Brain microvascular endothelial cell (primary cell): ENCODE data around the gene PANK1.

Experiments used
- DNase-seq: peaks from one replicate; pipeline ENCODE4 v3.0.0-alpha.2; 2020
- H3K27ac ChIP-seq: fragments of 250-450 bp; sonication (Bioruptor Pico); 2 replicates; pipeline ENCODE4 v1.5.1; 2020; ENCODE audit warnings: mild to moderate bottlenecking, moderate library complexity
- H3K27me3 ChIP-seq: fragments of 250-450 bp; sonication (Bioruptor Pico); replicated peaks from 2 replicates; pipeline ENCODE4 v1.5.1; 2020; ENCODE audit warnings: mild to moderate bottlenecking
- H3K36me3 ChIP-seq: fragments of 250-450 bp; sonication (Bioruptor Pico); replicated peaks from 2 replicates; pipeline ENCODE4 v1.5.1; 2020; ENCODE audit warnings: mild to moderate bottlenecking
- H3K4me3 ChIP-seq: 2 replicates; pipeline ENCODE4 v1.5.1; 2011; ENCODE audit warnings: low read depth, mild to moderate bottlenecking, control low read depth, low read length, moderate library complexity
- CTCF ChIP-seq: IDR thresholded peaks from 2 replicates; pipeline ENCODE4 v1.5.1; 2011; ENCODE audit warnings: low read depth, mild to moderate bottlenecking, moderate library complexity, low read length, control low read depth, inconsistent platforms; ENCODE audit errors: missing control alignments
- in situ Hi-C: cut with HindIII; loops from 2 replicates; pipeline ENCODE4 v1.10.0; 2017; ENCODE audit warnings: low sequenced_read_pairs, low pct_ligation_motif_present

The PANK1 gene

DNA sequence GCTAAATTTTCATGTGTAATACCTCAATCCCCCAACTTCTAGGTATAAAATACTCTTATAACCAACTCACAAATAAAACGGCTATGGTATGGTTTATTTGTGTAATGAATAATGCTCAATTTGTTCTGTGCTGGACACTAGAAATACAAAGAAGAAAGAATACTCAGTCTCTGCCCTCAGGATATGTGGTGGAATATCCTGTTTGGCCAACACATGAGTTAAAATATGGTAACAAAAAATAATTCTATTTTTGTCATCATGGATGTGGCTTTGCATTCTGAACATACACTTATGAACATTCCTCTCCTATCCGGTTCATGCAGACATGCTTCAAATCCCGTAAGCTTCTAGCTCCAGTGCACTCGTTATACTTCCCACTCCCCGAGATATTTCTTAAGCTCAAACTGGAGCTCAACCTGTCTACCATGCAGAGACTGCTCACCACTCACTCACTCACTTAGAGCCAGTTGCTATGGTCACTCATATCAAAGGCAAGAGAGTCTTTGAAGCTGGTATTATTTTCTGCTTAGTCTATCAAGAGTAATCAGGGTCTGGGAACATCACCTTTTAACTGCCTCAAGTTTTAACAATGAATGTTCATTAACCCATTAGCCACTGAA, 55.8 kb downstream of the PANK1 start:
- peak; percentile 9 for DNase-seq
- H3K36me3 ChIP-seq: no peaks in the 10 kb centered on the region
- H3K27me3 ChIP-seq: no peaks in the 10 kb centered on the region
- in situ Hi-C loops: no loop called here
- H3K27ac ChIP-seq: no peak overlapping the region
- no peak for TF ChIP-seq CTCF
- no peak overlapping the region for H3K4me3 ChIP-seq

DNA sequence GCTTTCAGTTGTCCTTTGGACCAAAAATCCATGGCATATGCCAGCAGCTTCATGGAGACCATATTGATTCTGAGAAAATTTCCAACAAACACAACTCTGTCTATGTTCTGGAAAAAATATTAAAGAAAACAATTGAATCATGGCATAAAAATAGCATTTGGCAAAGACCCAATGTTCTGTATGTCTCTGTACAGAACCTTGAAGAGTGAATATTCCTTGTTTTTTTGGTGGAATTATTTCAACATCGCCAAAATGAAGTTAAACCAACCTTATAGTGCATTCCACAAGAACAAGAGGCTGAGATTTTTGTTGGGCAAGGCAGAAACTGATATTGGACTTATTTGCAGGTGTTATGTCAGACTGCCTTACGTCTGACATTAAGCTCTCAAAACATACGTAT, 56.4 kb downstream of the PANK1 start:
- no peak overlapping the region for H3K27ac ChIP-seq
- no peak for DNase-seq
- H3K4me3 ChIP-seq: no peak overlapping the region
- no peaks in the 10 kb centered on the region for H3K36me3 ChIP-seq
- H3K27me3 ChIP-seq: no peaks in the 10 kb centered on the region
- in situ Hi-C loops: no loop called here
- TF ChIP-seq CTCF: no peak

GRCh38 chr10:89582022-89582421, 63.0 kb downstream of the PANK1 start:
- no peak for TF ChIP-seq CTCF
- Histone ChIP-seq H3K27ac (no peak overlapping the region), H3K27me3 (no peaks in the 10 kb centered on the region), H3K4me3 (no peak overlapping the region), H3K36me3 (no peaks in the 10 kb centered on the region)
- in situ Hi-C loops: no loop called here
- DNase-seq: no peak

GRCh38 chr10:89580243-89580642, 64.8 kb downstream of the PANK1 start:
- no peak overlapping the region for H3K4me3 ChIP-seq
- TF ChIP-seq CTCF: no peak
- H3K27me3 ChIP-seq: no peaks in the 10 kb centered on the region
- in situ Hi-C loops: no loop called here
- no peak for DNase-seq
- H3K27ac ChIP-seq: no peak overlapping the region
- no peaks in the 10 kb centered on the region for H3K36me3 ChIP-seq

- Histone ChIP-seq H3K27ac (no peak overlapping the region), H3K4me3 (no peak overlapping the region), H3K27me3 (no peaks in the 10 kb centered on the region), H3K36me3 (no peaks in the 10 kb centered on the region)
- DNase-seq: no peak
- in situ Hi-C loops: no loop called here
- TF ChIP-seq CTCF: no peak
These were observed 68.3 kb downstream of the PANK1 start for GRCh38 chr10:89576696-89577095.

GRCh38 chr10:89576022-89576421, 69.0 kb downstream of the PANK1 start:
- no peak for DNase-seq

More at GRCh38 chr10:89576022-89576421, 69.0 kb downstream of the PANK1 start:
- Histone ChIP-seq H3K4me3 (no peak overlapping the region), H3K36me3 (no peaks in the 10 kb centered on the region), H3K27me3 (no peaks in the 10 kb centered on the region), H3K27ac (no peak overlapping the region)
- in situ Hi-C loops: no loop called here
- TF ChIP-seq CTCF: no peak
